Dedifferentiated amniotic fluid mesenchymal stem cell (primary cell): ENCODE measurements around the gene VPREB3.

Source experiments
- DNase-seq: peaks from one replicate; pipeline ENCODE4 v3.0.0-alpha.2; 2016; ENCODE audit errors: extremely low spot score

The VPREB3 gene

GRCh38 chr22:23782703-23783102 is 28.5 kb upstream of the VPREB3 start:
- no peak for DNase-seq

- no peak for DNase-seq
Measured at GRCh38 chr22:23782252-23782651, 28.0 kb upstream of the VPREB3 start.

- peak; percentile 69 for DNase-seq
Measured at GRCh38 chr22:23781511-23782183, 27.4 kb upstream of the VPREB3 start.

GRCh38 chr22:23781065-23781464 is 26.8 kb upstream of the VPREB3 start:
- DNase-seq: no peak

GRCh38 chr22:23780146-23780748 is 26.0 kb upstream of the VPREB3 start:
- no peak for DNase-seq

GRCh38 chr22:23779731-23780130 is 25.5 kb upstream of the VPREB3 start:
- DNase-seq: no peak

GRCh38 chr22:23779083-23779482 is 24.9 kb upstream of the VPREB3 start:
- no peak for DNase-seq

- no peak for DNase-seq
Measured at GRCh38 chr22:23778577-23778900, 24.3 kb upstream of the VPREB3 start.

- no peak for DNase-seq
Measured at GRCh38 chr22:23777776-23778576, 23.8 kb upstream of the VPREB3 start.

GRCh38 chr22:23775779-23776375 is 21.7 kb upstream of the VPREB3 start:
- no peak for DNase-seq

GRCh38 chr22:23774922-23775436 is 20.8 kb upstream of the VPREB3 start:
- peak; percentile 39 for DNase-seq

GRCh38 chr22:23774114-23774921 is 20.1 kb upstream of the VPREB3 start:
- DNase-seq: no peak

GRCh38 chr22:23773483-23774113 is 19.4 kb upstream of the VPREB3 start:
- DNase-seq: no peak

GRCh38 chr22:23772649-23773473 is 18.6 kb upstream of the VPREB3 start, which contains the start of gene MMP11:
Gene MMP11, plus strand, starts transcription at chr22:23772849. Its CDS starts 22 bp downstream, at chr22:23772871.
- no peak for DNase-seq

- DNase-seq: no peak
Measured at GRCh38 chr22:23772315-23772648, 18.1 kb upstream of the VPREB3 start.

GRCh38 chr22:23769321-23769965 is 15.2 kb upstream of the VPREB3 start:
- DNase-seq: no peak

GRCh38 chr22:23767673-23768548 is 13.7 kb upstream of the VPREB3 start, which contains the start of gene CHCHD10:
Gene CHCHD10, minus strand, starts transcription at chr22:23767972. Its CDS starts 98 bp downstream, at chr22:23767874.
- no peak for DNase-seq

- DNase-seq: no peak
Measured at GRCh38 chr22:23767303-23767672, 13.1 kb upstream of the VPREB3 start.
